HepG2 (cell line): ENCODE results near the gene CPN1. TPM values are rescaled to one million over a fixed set of nuclear protein-coding genes. Genes with fewer than 3 reads are reported as not detected.

Source experiments
- CBFB ChIP-seq: sonication (generic); formaldehyde crosslinking; IDR thresholded peaks from 2 replicates; pipeline ENCODE4 v1.4.0; 2020; ENCODE audit warnings: missing genetic modification reagents
- NFE2L1 ChIP-seq: sonication (generic); formaldehyde crosslinking; IDR thresholded peaks from 2 replicates; pipeline ENCODE4 v1.4.0; 2020; ENCODE audit warnings: missing genetic modification reagents, mild to moderate bottlenecking, borderline replicate concordance
- NFKBIZ ChIP-seq: IDR thresholded peaks from 2 replicates; pipeline ENCODE4 v1.6.1; 2018; ENCODE audit warnings: missing genetic modification reagents, missing compliant biosample characterization
- NFYB ChIP-seq: sonication (generic); formaldehyde crosslinking; IDR thresholded peaks from 2 replicates; pipeline ENCODE4 v1.4.0; 2020; ENCODE audit warnings: missing genetic modification reagents
- SMYD3 ChIP-seq: sonication (generic); formaldehyde crosslinking; IDR thresholded peaks from 2 replicates; pipeline ENCODE4 v1.8.1; 2023; ENCODE audit warnings: mild to moderate bottlenecking, missing genetic modification reagents
- TSC22D2 ChIP-seq: sonication (generic); formaldehyde crosslinking; IDR thresholded peaks from 2 replicates; pipeline ENCODE4 v1.5.1; 2020; ENCODE audit warnings: missing genetic modification reagents, mild to moderate bottlenecking, borderline replicate concordance
- ZBTB7A ChIP-seq: sonication (generic); formaldehyde crosslinking; IDR thresholded peaks from 2 replicates; pipeline ENCODE4 v1.8.0; 2022; ENCODE audit warnings: mild to moderate bottlenecking, missing genetic modification reagents
- ZFP1 ChIP-seq: IDR thresholded peaks from 2 replicates; pipeline ENCODE4 v1.6.1; 2016
- ZHX1 ChIP-seq: sonication (generic); formaldehyde crosslinking; IDR thresholded peaks from 2 replicates; pipeline ENCODE4 v1.8.1; 2022; ENCODE audit warnings: low read depth, mild to moderate bottlenecking, missing genetic modification reagents
- ZNF234 ChIP-seq: sonication (generic); formaldehyde crosslinking; conservative IDR thresholded peaks from 2 replicates; pipeline ENCODE4 v1.5.1; 2020; ENCODE audit warnings: mild to moderate bottlenecking, missing genetic modification reagents
- ZNF292 ChIP-seq: sonication (generic); formaldehyde crosslinking; IDR thresholded peaks from 2 replicates; pipeline ENCODE4 v1.8.1; 2022; ENCODE audit warnings: mild to moderate bottlenecking, low read depth, missing genetic modification reagents, borderline replicate concordance
- ZNF513 ChIP-seq: sonication (generic); formaldehyde crosslinking; conservative IDR thresholded peaks from 2 replicates; pipeline ENCODE4 v1.5.0; 2020; ENCODE audit warnings: missing genetic modification reagents
- ZNF713 ChIP-seq: sonication (generic); formaldehyde crosslinking; IDR thresholded peaks from 2 replicates; pipeline ENCODE4 v1.4.0; 2020; ENCODE audit warnings: mild to moderate bottlenecking, missing genetic modification reagents
- ZNF800 ChIP-seq: sonication (generic); formaldehyde crosslinking; IDR thresholded peaks from 2 replicates; pipeline ENCODE4 v1.4.0; 2020; ENCODE audit warnings: missing genetic modification reagents
- polyA plus RNA-seq, 8 experiments: library from polyadenylated mRNA; depleted of rRNA in 3 of 8; stranded (reverse) in 7 of 8; unstranded in 1 of 8; fragments of >200 nt; fragmentation: Illumina TruSeq in 4 of 8; extraction: Trizol in 4 of 8; gene quantifications; 2 replicates each; pipeline versions ENCODE4 v1.2.1 to v1.2.3, GENCODE V29; 2011 to 2016; ENCODE audit warnings: low read depth in 4 of 8, missing spikeins in 1 of 8, mixed read lengths in 1 of 8; ENCODE audit not compliant: insufficient read depth in 1 of 8
- total RNA-seq, 5 experiments: library from RNA; depleted of rRNA; stranded (reverse); fragments of >200 nt; fragmentation: Illumina TruSeq; extraction: Trizol; gene quantifications; 2 replicates each; pipeline ENCODE4 v1.2.3, GENCODE V29; 2016; ENCODE audit warnings: low read depth in 1 of 5
- TF ChIP-seq, protein P1 (sequence below), 2 experiments: IDR thresholded peaks; 2 replicates each; pipeline ENCODE4 v1.6.1; 2011 to 2012; ENCODE audit warnings: low read length in 2 of 2, borderline replicate concordance in 1 of 2, low read depth in 1 of 2, mild to moderate bottlenecking in 1 of 2, moderate library complexity in 1 of 2
- TF ChIP-seq, protein P2 (sequence below): IDR thresholded peaks from 2 replicates; pipeline ENCODE4 v1.6.1; 2012; ENCODE audit warnings: inconsistent platforms
- TF ChIP-seq, protein P3 (sequence below): sonication (generic); formaldehyde crosslinking; IDR thresholded peaks from 2 replicates; pipeline ENCODE4 v1.5.0; 2020; ENCODE audit warnings: missing genetic modification reagents

CPN1 gene
- total and polyA plus RNA-seq, 2 of the 13 experiments (the other 11 are each of a cell fraction or from before 2014, with no cell fraction given), result 17.3 to 35.1 TPM

GRCh38 chr10:100101192-100102076 is 19.8 kb upstream of the CPN1 start (continued):
- TF ChIP-seq, protein P1, sequence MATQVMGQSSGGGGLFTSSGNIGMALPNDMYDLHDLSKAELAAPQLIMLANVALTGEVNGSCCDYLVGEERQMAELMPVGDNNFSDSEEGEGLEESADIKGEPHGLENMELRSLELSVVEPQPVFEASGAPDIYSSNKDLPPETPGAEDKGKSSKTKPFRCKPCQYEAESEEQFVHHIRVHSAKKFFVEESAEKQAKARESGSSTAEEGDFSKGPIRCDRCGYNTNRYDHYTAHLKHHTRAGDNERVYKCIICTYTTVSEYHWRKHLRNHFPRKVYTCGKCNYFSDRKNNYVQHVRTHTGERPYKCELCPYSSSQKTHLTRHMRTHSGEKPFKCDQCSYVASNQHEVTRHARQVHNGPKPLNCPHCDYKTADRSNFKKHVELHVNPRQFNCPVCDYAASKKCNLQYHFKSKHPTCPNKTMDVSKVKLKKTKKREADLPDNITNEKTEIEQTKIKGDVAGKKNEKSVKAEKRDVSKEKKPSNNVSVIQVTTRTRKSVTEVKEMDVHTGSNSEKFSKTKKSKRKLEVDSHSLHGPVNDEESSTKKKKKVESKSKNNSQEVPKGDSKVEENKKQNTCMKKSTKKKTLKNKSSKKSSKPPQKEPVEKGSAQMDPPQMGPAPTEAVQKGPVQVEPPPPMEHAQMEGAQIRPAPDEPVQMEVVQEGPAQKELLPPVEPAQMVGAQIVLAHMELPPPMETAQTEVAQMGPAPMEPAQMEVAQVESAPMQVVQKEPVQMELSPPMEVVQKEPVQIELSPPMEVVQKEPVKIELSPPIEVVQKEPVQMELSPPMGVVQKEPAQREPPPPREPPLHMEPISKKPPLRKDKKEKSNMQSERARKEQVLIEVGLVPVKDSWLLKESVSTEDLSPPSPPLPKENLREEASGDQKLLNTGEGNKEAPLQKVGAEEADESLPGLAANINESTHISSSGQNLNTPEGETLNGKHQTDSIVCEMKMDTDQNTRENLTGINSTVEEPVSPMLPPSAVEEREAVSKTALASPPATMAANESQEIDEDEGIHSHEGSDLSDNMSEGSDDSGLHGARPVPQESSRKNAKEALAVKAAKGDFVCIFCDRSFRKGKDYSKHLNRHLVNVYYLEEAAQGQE (IDR thresholded peaks at IDR 0.05; ENCODE audit: borderline replicate concordance in 1 of 2, low read depth in 1 of 2, low read length in 2 of 2), result peak in 1 of 2 experiments; percentile 65; a peak in 2 of 4 replicates
- TF ChIP-seq ZNF513 (CRISPR knock-in tag) (no peak), NFE2L1 (CRISPR knock-in tag) (no peak), ZNF713 (CRISPR knock-in tag) (no peak), ZBTB7A (CRISPR knock-in tag) (no peak), NFKBIZ (CRISPR knock-in tag) (peak; percentile 92), TSC22D2 (peak; percentile 37; the same call in 1 of the 2 replicates), ZNF234 (CRISPR knock-in tag) (no peak), CBFB (CRISPR knock-in tag) (peak; percentile 55; the same call in 1 of the 2 replicates), ZNF800 (CRISPR knock-in tag) (peak; percentile 85), ZFP1 (CRISPR knock-in tag) (peak; percentile 86; the same call in 1 of the 2 replicates), NFYB (peak; percentile 86), ZNF292 (peak; percentile 82), SMYD3 (no peak; the same call in 1 of the 2 replicates), ZHX1 (CRISPR knock-in tag) (peak; percentile 87)
- TF ChIP-seq, protein P2, sequence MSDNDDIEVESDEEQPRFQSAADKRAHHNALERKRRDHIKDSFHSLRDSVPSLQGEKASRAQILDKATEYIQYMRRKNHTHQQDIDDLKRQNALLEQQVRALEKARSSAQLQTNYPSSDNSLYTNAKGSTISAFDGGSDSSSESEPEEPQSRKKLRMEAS, result peak; percentile 90
- TF ChIP-seq, protein P3, sequence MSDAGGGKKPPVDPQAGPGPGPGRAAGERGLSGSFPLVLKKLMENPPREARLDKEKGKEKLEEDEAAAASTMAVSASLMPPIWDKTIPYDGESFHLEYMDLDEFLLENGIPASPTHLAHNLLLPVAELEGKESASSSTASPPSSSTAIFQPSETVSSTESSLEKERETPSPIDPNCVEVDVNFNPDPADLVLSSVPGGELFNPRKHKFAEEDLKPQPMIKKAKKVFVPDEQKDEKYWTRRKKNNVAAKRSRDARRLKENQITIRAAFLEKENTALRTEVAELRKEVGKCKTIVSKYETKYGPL (CRISPR knock-in tag), result no peak
